GM19035 (cell line): ENCODE results near the gene NHP2.

ENCODE experiments used
- ATAC-seq: cut with Tn5 transposase; IDR thresholded peaks from one replicate; pipeline ENCODE4 v1.9.1; 2021; ENCODE audit not compliant: unreplicated experiment

The NHP2 gene

DNA sequence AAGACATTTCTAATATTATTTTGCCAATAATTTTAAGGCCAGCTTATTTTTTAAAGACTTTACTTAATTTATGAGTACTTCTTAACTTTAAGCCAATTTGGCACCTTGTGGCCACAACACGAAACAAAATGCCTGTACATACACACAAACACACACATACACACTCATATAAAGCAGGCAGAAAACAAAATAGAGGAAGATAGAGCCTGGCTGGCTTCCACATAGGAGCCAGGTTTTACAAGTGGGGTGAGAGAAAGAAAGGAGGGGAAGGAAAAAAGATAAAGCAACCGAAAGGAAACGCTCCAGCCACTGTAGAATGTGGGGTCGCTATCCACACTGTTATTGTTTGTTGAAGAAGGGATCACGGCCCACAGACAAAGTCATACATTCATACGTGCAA is 23.1 kb upstream of the NHP2 start:
- ATAC-seq, result no peak

DNA sequence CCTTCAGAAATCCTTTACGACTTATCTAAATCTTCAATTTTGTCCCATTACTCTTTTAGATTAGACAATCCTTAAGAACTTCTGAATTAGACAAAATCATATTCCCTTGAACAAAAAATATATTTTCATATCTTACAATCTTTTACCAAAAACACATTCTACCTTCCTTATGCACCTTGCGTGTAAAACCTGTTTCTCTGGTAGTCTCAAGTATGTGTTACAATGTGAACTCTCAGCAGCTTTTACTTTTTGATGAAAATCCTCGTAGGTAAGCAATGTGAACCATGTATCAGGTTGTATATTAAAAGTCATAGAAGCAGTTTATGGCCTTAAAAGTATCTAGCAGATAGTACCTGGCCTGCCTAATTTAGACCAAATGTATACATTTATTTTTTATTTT is 20.8 kb upstream of the NHP2 start:
- no peak for ATAC-seq

DNA sequence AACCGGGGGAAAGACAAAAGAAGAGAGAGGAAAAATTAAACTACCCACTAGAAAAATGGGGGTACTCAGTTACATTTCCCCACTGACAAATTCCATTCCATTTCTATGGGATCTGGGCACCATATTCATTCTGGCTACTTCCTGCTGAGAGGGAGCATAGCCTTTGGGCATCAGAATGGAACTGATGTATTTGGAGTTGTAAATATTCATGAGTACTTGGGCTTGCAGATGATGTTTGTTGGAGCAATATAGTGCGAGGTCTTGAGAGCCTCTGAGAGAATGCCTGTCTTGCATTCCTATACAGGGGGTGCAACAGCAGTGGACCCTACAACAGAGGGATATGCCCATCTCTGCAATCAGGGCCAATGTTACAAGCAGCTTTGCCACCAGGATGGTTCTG is 16.8 kb upstream of the NHP2 start:
- no peak for ATAC-seq

DNA sequence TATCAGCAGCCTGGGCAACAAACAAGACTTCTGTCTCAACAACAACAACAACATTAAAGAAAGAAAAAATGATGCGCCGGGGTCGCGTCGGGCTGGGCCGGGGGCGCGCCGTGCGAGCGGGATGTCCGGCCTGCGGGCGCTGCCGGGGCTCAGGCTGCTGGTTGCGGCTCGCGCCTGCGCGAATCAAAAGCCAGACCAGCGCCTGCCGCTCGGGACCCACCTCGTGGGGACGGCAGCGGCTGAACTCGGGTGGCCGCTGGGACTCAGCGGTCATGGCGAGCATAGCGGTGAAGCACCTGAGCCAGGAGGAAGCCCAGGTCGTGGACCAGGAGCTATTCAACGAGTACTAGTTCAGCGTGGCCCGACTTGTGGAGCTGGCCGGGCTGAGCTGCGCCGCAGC is 11.9 kb upstream of the NHP2 start:
- ATAC-seq, result no peak

DNA sequence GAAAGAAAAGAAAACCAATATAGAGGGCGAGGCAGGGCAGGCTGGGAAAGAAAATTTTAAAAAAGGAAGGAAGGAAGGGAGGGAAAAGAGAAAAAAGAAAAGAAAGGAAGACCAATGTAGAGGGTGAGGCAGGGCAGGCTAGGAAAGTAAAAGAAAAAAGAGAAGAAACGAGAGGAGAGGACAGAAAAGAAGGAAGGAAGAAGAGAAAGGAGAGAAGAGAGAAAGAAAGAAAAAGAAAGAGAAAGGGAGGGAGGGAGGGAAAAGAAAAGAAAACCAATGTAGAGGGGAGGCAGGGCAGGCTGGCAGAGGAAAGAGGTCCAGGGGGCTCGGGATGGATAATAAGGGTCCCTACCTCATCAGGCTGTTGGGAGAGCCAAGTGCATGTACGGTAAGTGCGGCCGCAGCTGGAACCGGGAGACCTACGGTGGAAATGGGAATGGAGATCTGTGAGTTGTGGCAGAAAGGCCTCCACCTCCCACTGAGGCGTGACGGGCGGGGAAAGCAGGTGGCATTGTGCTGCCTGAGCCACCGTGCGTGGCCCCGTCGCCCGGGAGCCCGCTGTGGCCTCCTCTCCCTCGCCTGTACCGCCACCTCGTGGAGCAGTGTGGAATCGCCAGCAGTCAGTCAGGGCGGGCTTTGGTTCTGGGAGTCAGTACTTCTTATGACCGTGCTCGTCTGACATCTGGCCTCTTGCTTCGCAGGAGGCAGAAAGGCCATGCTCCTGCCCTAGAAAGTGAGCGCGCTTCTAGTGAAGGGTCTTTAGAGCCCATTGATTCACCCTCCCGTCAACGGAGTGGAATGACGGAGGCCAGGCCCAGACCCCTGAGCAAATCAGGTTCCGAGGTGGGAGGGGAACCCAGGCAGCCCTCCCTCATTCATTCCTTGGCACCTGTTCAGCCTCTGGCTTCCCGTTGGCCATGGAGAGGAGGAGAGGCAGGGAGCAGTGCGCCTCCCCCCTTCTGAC is 10.4 kb upstream of the NHP2 start:
- ATAC-seq, result peak; percentile 99

DNA sequence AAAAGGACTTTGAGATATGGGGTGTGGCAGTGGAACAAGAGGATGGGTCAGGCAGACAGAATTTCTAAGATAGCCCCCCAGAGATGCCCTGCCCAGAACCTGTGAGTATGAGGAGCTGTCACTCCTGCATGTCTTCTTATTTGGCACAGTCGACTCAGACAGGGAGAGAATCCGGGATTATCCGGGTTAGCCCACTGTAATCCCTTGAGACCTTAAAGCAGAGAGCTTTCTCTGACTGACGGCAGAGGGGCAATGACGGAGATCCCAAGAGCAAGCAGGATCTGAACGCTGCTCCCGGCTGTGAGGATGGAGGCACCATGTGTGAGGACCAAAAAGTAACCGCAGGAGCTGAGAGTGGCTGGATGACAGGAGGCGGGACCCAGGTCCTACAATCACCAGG is 8.8 kb upstream of the NHP2 start:
- ATAC-seq, result no peak

DNA sequence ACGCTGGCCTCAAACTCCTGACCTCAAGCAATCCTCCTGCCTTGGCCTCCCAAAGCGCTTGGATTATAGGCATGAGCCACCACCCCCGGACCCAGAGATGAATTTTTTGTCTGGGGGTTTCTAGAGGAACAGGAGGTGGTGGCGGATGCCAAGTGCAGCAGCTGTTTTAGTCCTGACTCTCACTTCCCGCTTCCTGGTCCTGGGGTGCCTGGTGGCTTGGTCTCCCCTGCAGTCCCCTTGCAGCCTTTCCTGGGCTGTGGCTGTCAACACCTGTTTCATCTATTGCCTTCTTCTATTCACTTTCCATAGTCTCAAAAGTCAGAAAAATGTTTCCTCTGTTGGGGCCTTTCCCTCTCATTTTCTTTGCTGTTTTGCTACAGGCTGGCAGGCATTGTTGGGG is 6.5 kb upstream of the NHP2 start:
- ATAC-seq, result no peak

DNA sequence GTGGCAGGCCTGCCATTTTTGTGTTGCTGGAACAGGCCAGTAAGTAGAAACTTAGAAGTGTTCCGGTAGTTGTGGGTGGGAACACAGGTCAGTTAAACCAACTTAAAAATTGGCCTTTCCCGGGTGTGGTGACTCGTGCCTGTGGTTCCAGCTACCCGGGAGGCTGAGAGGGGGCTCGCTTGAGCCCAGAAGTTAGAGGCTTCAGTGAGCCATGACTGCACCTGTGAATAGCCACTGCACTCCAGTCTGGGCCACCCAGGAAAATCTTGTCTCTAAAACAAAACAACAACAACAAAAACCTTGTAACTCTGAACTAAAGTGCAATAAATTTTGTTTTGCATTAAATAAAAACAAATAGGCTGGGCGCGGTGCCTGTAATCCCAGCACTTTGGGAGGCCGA is 1.4 kb upstream of the NHP2 start:
- no peak for ATAC-seq

DNA sequence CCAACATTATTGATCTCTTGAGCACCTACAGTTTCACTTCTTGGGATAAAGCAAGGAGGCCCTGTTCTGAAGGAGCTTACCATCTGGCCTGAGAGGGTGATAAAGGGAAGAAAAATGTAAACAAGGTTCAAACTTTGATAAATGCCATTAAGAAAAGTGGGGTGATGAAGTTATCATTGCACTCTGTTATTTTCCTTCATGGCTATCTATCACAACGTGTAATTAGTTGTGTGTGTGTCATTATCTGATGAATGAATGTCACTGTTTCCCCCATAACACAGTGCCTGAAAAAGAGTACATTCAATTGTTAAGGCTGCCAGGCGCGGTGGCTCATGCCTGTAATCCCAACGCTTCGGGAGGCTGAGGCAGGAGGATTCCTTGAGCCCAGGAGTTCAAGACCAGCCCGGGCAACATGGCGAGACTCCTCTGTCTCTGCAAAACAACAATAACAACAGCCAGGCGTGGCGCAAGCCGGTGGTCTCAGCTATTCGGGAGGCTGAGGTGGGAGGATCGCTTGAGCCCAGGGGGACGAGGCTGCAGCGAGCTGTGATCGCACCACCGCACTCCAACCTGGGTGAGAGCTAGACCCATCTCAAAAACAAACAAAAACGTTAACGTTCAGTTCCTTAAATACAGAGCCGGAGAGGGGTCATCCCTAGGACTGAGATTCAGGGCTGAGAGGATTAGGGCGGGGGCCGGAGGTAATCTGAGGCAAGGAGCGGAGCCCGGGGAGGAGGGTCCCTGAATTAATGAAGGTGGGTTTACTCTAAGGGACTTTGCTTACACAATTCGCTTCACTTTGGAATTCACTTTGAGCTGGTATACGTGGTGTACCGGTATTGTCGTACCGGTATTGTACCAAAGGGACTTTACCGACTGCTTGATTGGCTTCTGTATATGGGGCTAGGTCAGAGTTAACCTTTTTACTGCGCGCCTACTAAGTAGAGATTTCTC is 917 bp downstream of the NHP2 start:
- ATAC-seq, result no peak

DNA sequence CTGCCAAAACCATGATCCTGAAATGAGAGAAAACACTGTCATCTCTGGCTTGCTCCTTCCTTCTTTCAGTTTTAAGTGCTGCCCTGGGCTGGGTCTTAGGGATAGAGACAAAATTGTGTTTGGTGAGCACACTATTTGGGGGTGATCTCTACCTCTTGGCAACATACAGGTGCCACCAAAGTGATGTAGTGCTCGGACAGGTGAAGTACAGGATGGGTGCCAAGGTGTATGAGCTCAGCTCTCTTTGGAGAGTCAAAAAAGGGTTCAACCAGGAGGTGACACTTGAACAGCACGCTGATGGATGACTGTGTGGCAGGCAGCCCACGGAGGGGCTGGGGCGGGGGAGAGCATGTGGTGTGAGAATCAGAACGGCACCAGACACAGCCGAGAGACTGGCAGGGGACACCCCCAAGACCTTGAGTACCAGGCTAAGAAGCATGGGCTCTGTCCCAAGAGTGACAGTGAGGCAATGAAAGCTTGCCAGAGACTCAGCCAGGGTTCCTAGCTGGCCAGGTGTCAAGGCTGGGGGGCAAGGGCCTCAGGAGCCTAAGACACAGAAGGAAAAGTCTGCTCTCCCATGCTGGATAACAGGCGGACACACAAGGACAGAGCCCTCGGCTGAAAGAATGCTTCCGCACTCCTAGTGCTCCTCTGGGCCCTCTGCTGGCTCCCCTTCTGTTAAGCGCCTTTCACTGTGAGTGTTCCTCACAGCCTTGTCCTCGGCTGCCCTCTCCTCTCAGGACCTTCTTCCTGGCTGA is 2.5 kb downstream of the NHP2 start:
- ATAC-seq, result no peak

DNA sequence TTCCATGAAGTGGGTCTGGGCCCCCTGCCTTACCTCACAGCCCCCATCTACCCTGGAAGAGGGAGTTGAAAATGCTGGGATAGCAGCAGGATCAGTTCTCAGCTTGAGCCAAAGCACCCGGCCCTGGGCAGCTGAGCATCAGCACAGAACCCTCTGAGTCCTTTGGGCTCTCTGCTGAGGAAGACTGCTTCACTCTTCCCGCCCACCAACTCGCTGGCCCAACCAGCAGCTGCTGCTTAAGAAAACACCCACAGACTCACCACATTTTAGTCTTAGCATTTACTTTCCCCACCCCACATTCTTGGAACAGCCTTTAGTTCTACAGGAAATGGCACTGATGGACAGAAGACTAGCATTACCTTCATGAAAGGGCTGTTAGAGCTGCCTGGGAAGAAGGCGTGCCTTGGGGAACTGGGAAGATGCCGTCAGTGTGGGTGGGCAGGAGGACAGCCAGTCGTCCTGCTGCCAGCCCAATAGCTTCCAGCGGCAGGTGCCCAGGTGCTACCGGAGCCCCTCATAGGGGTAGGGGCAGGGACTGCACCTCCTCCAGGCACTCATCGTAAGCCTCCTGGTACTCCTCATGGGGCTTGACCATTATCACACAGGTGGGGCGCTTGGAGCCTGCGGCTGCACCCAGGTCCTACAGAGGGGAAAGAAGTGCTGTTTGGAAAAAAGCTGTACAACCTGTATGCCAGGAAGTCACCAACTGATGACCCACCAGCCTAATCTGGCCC is 4.3 kb downstream of the NHP2 start:
- ATAC-seq, result no peak

DNA sequence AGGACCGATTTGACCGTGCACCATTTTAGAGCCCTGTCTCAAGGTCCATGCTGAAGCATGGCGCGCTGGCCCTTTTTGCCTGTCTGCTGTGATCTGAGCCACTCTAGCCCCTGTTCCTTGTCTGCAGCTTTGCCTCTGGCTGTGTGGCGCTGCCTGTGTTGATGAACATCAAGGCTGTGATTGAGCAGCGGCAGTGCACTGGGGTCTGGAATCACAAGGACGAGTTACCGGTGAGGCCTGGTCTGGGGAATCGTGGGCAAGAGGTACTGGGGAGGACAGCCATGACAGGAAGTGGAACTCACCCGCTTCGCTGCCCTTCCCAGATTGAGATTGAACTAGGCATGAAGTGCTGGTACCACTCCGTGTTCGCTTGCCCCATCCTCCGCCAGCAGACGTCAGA is 6.3 kb downstream of the NHP2 start:
- ATAC-seq, result no peak

DNA sequence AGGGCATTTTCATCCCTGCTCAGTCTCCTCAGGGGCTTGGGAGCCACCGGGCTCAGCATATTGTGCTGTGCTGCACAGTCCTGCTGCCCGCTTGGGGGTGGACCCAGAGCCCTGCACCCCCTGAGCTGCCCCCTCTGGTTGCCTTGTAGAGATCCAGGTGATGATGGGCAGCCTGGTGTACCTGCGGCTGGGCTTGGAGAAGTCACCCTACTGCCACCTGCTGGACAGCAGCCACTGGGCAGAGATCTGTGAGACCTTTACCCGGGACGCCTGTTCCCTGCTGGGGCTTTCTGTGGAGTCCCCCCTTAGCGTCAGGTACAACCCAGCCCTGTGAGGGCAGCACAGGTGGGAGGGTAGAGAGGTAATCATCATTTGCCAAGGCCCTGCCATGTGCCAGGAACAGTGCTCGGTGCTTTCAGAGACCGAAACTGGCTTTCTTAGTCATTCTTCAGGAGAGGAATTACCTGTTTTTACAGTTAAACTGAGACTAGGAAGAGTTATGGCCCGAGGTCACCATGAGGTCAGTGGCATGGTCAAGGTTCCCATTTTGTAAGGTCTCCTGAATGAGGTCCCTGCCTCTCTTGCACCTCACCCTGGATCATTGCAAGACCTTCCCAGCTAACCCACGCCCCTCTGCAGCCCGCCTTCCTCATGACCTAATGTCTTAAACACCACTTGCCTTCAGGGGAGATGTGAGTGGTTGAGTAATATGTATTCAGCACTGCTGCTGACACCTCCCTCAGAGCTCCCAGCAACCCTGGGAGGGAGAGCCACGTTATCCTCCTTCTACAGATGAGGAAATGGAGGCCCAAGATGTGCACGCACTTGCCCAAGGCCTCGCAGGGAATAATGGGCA is 7.5 kb downstream of the NHP2 start:
- ATAC-seq, result peak; percentile 66

DNA sequence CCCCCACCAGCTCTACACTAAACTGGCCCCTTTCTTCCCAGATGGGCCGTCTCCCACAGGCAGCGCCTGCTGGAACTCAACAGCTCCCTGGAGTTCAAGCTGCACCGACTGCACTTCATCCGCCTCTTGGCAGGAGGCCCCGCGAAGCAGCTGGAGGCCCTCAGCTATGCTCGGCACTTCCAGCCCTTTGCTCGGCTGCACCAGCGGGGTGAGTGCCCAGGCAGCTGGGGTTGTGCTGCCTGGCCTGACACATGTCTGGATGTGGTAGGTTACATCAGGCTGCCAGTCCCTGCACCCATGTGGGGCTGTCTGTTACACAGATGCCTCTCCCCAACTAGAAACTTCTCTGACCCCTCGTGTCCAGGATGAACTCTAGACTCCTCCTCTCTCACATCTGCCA is 9.8 kb downstream of the NHP2 start:
- ATAC-seq, result no peak

DNA sequence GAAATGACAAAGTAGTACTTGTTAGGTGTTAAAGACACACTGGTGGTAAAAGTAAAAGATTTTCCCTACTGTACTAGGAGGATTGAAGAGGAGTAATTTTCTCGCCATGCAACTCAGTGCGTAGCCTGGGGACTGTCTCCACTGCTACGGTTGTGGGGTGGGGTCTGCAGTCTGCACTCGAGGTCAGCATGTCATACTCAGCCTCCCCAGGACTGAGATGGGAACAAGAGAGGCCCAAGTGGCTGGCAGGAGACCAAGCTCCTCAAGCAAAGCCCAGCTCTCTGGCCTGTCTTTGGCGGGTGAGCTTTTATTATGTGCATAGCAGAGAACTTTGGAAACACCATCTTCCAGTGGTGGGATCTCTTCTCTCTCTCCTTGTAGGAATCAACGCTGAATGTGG is 10.4 kb downstream of the NHP2 start:
- ATAC-seq, result no peak

DNA sequence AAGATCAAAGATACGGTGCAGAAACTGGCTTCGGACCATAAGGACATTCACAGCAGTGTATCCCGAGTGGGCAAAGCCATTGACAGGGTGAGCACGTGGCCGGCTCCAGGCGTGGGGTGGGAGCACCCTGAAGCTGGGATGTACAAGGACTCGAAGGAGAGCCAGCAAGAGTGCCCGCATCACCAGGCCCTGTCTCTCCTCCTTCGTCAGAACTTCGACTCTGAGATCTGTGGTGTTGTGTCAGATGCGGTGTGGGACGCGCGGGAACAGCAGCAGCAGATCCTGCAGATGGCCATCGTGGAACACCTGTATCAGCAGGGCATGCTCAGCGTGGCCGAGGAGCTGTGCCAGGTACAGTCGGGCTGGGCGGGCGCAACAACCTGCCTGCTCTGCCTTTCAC is 11.0 kb downstream of the NHP2 start:
- ATAC-seq, result no peak

DNA sequence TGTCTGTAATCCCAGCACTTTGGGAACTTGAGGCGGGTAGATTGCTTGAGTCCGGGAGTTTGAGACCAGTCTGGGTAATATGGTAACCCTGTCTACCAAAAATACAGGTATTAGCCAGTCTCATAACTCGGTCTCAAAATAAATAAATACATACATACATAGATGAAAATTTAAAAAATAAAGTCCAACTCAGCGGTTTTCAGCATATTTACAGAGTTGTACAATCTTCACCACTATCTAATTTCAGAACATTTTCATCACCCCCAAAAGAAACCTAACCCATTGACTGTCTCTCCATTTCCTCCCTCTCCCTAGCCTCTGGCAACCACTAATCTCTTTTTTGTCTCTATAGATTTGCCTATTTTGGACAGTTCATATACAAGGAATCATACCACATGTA is 12.1 kb downstream of the NHP2 start:
- ATAC-seq, result no peak

DNA sequence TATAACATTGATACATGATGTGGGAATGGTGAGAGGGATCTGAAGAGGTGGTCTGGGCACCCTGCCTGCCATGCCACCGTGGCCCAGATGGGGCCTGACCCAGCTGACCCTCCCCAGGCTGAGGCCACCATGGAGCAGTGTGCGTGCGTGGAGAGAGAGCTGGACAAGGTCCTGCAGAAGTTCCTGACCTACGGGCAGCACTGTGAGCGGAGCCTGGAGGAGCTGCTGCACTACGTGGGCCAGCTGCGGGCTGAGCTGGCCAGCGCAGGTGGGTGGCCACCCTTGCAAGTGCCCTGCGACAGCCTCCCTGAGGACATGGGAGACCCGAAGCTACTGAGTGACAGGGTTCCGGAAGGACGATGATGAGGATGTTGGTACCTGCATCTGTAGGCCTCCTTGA is 15.7 kb downstream of the NHP2 start:
- no peak for ATAC-seq

DNA sequence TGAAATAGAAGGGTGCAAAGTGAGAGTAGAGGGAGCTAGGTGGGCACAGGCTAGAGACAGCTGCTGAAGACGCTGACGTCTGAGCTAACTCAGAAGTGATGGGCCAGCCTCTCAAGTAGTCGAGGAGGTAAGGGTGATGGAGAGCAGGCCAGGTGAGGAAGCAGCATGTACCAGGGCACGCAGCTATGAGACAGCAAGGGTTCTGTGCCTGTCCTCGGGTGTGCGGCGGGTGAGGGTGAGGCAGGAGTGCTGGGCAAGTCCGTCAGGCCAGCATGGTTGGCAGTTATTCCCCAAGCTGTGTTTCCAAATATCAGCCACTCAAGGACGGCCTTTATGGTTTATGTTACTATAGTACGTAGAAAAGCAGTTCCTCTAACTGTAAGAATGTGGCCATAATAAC is 16.7 kb downstream of the NHP2 start:
- no peak for ATAC-seq
